WERI-Rb-1 (cell line): ENCODE results near the gene AFDN.

Experiments
- DNase-seq: peaks from one replicate; pipeline ENCODE4 v3.0.0-alpha.2; 2020
- H3K27ac ChIP-seq: fragments of 250-450 bp; sonication (Bioruptor Pico); 2 replicates; pipeline ENCODE4 v1.5.1; 2020; ENCODE audit warnings: mild to moderate bottlenecking, moderate library complexity
- H3K27me3 ChIP-seq: fragments of 250-450 bp; sonication (Bioruptor Pico); 2 replicates; pipeline ENCODE4 v1.5.1; 2021; ENCODE audit warnings: mild to moderate bottlenecking, low read depth, moderate library complexity; ENCODE audit not compliant: insufficient read depth, severe bottlenecking
- H3K36me3 ChIP-seq: fragments of 250-450 bp; sonication (Bioruptor Pico); 2 replicates; pipeline ENCODE4 v1.5.1; 2020; ENCODE audit warnings: mild to moderate bottlenecking, moderate library complexity
- H3K4me3 ChIP-seq: 2 replicates; pipeline ENCODE4 v1.5.1; 2011; ENCODE audit warnings: low read depth, mild to moderate bottlenecking, control low read depth, low read length
- H3K9me3 ChIP-seq: fragments of 250-450 bp; sonication (Bioruptor Pico); 2 replicates; pipeline ENCODE4 v1.5.1; 2021; ENCODE audit warnings: mild to moderate bottlenecking, moderate library complexity; ENCODE audit not compliant: severe bottlenecking
- TF ChIP-seq, protein P1 (sequence below): IDR thresholded peaks from 2 replicates; pipeline ENCODE4 v1.5.1; 2011; ENCODE audit warnings: low read depth, mild to moderate bottlenecking, control low read depth, inconsistent platforms, low read length

AFDN gene

DNA sequence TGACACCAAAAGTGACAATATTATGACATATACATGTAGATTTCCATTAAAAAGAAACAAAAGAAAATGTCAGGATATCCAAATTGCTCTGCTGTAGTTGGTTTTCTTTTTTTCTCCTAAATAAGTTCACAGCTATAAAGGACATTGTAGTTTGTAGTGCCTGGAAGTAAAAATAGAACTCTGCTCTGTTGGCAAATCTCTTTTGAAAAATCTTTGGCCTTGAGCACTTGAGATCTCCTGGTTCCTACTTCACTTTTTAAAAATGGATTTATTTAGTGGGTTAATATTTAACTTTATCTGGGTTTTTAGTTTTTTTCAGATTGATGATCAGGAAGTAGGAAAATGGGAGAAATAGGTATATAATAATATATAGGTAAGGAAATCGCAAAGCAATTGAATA, 52.9 kb downstream of the AFDN start:
- Histone ChIP-seq H3K9me3 (no peaks in the 10 kb centered on the region), H3K4me3 (no peak overlapping the region), H3K36me3 (peaks cover 83% of the 10 kb centered on the region), H3K27ac (no peak overlapping the region), H3K27me3 (no peaks in the 10 kb centered on the region)
- DNase-seq, result no peak
- TF ChIP-seq, protein P1, sequence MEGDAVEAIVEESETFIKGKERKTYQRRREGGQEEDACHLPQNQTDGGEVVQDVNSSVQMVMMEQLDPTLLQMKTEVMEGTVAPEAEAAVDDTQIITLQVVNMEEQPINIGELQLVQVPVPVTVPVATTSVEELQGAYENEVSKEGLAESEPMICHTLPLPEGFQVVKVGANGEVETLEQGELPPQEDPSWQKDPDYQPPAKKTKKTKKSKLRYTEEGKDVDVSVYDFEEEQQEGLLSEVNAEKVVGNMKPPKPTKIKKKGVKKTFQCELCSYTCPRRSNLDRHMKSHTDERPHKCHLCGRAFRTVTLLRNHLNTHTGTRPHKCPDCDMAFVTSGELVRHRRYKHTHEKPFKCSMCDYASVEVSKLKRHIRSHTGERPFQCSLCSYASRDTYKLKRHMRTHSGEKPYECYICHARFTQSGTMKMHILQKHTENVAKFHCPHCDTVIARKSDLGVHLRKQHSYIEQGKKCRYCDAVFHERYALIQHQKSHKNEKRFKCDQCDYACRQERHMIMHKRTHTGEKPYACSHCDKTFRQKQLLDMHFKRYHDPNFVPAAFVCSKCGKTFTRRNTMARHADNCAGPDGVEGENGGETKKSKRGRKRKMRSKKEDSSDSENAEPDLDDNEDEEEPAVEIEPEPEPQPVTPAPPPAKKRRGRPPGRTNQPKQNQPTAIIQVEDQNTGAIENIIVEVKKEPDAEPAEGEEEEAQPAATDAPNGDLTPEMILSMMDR, result no peak

DNA sequence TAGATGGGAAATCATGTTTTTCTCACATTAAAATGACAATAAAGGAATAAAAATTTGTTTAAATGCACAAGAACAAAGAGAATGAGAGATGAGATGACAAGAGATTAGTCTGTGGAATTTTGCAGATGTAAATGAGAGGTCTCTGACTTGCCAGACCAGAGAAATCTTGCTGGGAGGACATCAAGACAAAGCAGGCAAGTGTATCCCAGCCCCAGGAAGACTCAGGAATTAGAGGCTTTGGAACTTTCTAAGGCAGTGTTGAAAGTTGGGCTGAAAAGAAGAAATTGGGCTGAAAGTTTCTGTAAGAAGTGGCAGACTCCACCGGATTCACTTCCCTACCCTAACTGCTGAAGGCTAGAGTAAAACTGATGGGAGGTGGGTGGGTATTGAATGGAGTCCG, 54.6 kb downstream of the AFDN start:
- TF ChIP-seq, protein P1, result no peak
- Histone ChIP-seq H3K36me3 (peaks cover 72% of the 10 kb centered on the region), H3K4me3 (no peak overlapping the region), H3K27ac (no peak overlapping the region), H3K9me3 (no peaks in the 10 kb centered on the region), H3K27me3 (no peaks in the 10 kb centered on the region)
- no peak for DNase-seq

DNA sequence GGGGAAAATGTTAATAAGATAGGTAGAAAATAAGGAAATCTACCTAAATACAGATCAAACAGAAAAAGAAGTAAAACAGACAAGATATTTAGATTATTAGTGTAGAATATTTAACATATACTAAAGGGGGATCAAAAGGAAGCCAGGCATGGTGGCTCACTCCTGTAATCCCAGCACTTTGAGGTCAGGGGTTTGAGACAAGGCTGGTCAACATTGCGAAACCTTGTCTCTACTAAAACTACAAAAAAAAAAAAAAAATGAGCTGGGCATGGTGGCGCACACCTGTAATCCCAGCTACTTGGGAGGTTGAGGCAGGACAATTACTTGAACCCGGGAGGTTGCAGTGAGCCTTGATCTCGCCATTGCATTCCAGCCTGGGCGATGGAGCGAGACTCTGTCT, 55.5 kb downstream of the AFDN start:
- H3K27me3 ChIP-seq, result no peaks in the 10 kb centered on the region
- no peak overlapping the region for H3K4me3 ChIP-seq
- no peak overlapping the region for H3K27ac ChIP-seq
- no peaks in the 10 kb centered on the region for H3K9me3 ChIP-seq
- no peak for DNase-seq
- TF ChIP-seq, protein P1, result no peak
- H3K36me3 ChIP-seq, result peaks cover 69% of the 10 kb centered on the region

DNA sequence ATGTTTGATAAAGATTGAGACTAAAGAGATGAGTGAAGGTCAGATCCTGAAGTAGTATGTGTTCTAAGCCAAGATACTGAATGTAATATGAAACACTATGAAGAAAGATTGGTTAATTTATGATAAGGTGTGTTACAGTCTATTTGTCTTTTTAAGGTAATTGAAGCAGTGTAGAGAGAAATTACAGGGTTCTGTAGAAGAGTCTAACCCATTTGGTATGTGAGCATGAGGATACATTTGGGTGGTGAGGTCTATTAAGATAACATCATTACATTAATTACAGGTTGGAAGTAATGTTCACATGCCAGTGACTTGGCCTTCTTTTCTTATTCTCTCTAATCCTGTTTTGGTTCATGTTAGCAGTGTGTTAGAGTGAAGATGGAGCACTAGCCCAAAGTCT, 61.4 kb downstream of the AFDN start:
- TF ChIP-seq, protein P1, result no peak
- H3K4me3 ChIP-seq, result no peak overlapping the region
- DNase-seq, result no peak

DNA sequence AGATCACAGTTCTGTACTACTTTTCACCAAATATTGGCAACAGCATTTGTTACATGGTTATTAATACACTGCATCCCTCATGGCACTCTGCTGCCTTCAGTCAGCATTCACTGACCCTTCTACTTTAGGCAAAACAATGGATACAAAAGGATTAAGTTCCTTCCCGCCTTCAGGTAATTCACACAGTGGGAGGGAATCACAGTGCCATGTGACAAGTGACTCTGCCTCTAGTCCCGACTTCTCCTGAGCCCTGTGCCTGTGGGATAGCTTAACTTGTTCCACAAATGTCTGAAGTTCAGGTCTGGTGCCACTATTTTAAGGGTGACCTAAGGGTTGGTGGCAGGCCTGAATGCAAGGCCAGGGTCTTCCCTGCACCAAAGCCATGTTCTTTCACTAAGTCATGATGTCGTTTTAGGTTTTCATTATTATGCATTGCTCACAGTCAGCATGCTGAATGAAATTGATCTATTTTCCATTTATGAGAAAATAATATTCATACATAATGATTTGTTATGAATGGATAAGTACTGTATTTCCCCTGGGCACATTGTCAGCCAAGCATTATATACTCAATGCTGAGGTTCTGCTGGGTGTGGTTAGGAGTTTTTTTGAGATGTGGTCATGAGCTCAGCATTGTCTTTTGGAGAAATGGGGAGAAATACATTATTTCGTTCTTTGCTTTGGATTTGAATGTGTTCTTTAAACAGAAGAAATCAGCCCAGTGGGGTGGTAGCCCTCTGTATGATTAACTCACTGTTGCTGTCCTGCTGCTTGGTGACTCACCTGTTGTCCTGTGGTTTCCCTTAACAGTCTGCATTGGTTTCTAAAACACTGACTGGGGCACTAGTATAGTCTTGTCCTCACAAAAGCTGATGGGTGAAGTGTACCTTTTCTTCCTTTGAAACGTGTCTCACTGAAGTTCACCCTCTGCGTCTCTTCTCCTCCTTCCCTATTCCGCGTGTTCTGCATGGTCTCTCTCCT, 66.4 kb downstream of the AFDN start:
- no peaks in the 10 kb centered on the region for H3K27me3 ChIP-seq
- no peaks in the 10 kb centered on the region for H3K9me3 ChIP-seq
- TF ChIP-seq, protein P1, result no peak
- H3K36me3 ChIP-seq, result peaks cover 38% of the 10 kb centered on the region
- no peak overlapping the region for H3K4me3 ChIP-seq
- no peak overlapping the region for H3K27ac ChIP-seq
- peak; percentile 14 for DNase-seq

More for the DNA sequence above, 61.4 kb downstream of the AFDN start:
- H3K36me3 ChIP-seq, result peaks cover 49% of the 10 kb centered on the region
- H3K9me3 ChIP-seq, result no peaks in the 10 kb centered on the region
- no peak overlapping the region for H3K27ac ChIP-seq
- no peaks in the 10 kb centered on the region for H3K27me3 ChIP-seq
